HEK293 (cell line): ENCODE results near the gene SEC14L6.

Experiments used
- CTCF ChIA-PET: fragments of 350-600 bp; formaldehyde crosslinking; extraction: SDS; loops from one replicate; lab custom pipeline; 2021; ENCODE audit warnings: antibody characterized with exemption; lab: Yijun Ruan, JAX
- POLR2A ChIA-PET: fragments of 300-600 bp; formaldehyde crosslinking; extraction: SDS; loops from one replicate; lab custom pipeline; 2020; ENCODE audit warnings: antibody characterized with exemption, inconsistent platforms; lab: Yijun Ruan, JAX
- H3K27ac ChIP-seq: fragments of 200-500 bp; sonication (Bioruptor generic); 2 replicates; pipeline ENCODE4 v1.5.1; 2014; ENCODE audit warnings: low read depth, low read length, control low read depth, inconsistent platforms; ENCODE audit errors: extremely low read depth
- H3K36me3 ChIP-seq, 2 experiments: fragments of 200-500 bp in 1 of 2; sonication (Bioruptor generic) in 1 of 2; 1 replicate in 1 of 2; 2 replicates in 1 of 2; pipeline ENCODE4 v1.5.1; 2014 to 2017; ENCODE audit warnings: inconsistent platforms in 2 of 2, low read length in 2 of 2; ENCODE audit not compliant: control insufficient read depth in 2 of 2, insufficient read depth in 1 of 2
- H3K4me1 ChIP-seq: fragments of 200-500 bp; sonication (Bioruptor generic); 2 replicates; pipeline ENCODE4 v1.5.1; 2014; ENCODE audit warnings: mild to moderate bottlenecking, low read length, inconsistent platforms; ENCODE audit not compliant: control insufficient read depth, insufficient read depth
- H3K4me3 ChIP-seq: 2 replicates; pipeline ENCODE4 v1.5.1; 2011; ENCODE audit warnings: low read depth, mild to moderate bottlenecking, control low read depth, low read length, moderate library complexity
- H3K9me3 ChIP-seq: fragments of 200-500 bp; sonication (Bioruptor generic); 2 replicates; pipeline ENCODE4 v1.5.1; 2014; ENCODE audit warnings: low read depth, low read length, inconsistent platforms; ENCODE audit not compliant: control insufficient read depth, insufficient read depth
- GFI1B ChIP-seq: fragments of 450-650 bp; formaldehyde crosslinking; IDR thresholded peaks from 2 replicates; pipeline ENCODE4 v1.5.1; 2016; ENCODE audit warnings: missing biosample characterization, missing genetic modification characterization
- HOXC10 ChIP-seq: sonication (generic); formaldehyde crosslinking; IDR thresholded peaks from 2 replicates; pipeline ENCODE4 v1.8.1; 2023; ENCODE audit warnings: mild to moderate bottlenecking, missing genetic modification reagents
- MZF1 ChIP-seq: fragments of 450-650 bp; formaldehyde crosslinking; IDR thresholded peaks from 2 replicates; pipeline ENCODE4 v1.5.1; 2017; ENCODE audit warnings: missing biosample characterization, missing genetic modification characterization, borderline replicate concordance
- SCRT2 ChIP-seq: fragments of 450-650 bp; formaldehyde crosslinking; IDR thresholded peaks from 2 replicates; pipeline ENCODE4 v1.5.1; 2016; ENCODE audit warnings: missing biosample characterization, missing genetic modification characterization
- SP3 ChIP-seq: fragments of 450-650 bp; formaldehyde crosslinking; IDR thresholded peaks from 2 replicates; pipeline ENCODE4 v1.5.1; 2016; ENCODE audit warnings: missing biosample characterization, missing genetic modification characterization
- TCF7L2 ChIP-seq: IDR thresholded peaks from 2 replicates; pipeline ENCODE4 v1.6.1; 2011; ENCODE audit warnings: low read depth, mild to moderate bottlenecking, inconsistent platforms, low read length, moderate library complexity, borderline replicate concordance
- ZBTB6 ChIP-seq: fragments of 450-650 bp; formaldehyde crosslinking; IDR thresholded peaks from 2 replicates; pipeline ENCODE4 v1.5.1; 2017; ENCODE audit warnings: missing biosample characterization, missing genetic modification characterization
- ZNF10 ChIP-seq: fragments of 450-650 bp; formaldehyde crosslinking; IDR thresholded peaks from 2 replicates; pipeline ENCODE4 v1.5.1; 2017; ENCODE audit warnings: missing biosample characterization, missing genetic modification characterization
- ZNF140 ChIP-seq: fragments of 450-650 bp; formaldehyde crosslinking; IDR thresholded peaks from 2 replicates; pipeline ENCODE4 v1.5.1; 2016; ENCODE audit warnings: missing biosample characterization, missing genetic modification characterization
- ZNF19 ChIP-seq: fragments of 450-650 bp; formaldehyde crosslinking; IDR thresholded peaks from 2 replicates; pipeline ENCODE4; 2016; ENCODE audit warnings: missing biosample characterization, missing genetic modification characterization, low read depth
- ZNF2 ChIP-seq: fragments of 450-650 bp; formaldehyde crosslinking; IDR thresholded peaks from 2 replicates; pipeline ENCODE4 v1.5.1; 2016; ENCODE audit warnings: missing biosample characterization, missing genetic modification characterization
- ZNF324 ChIP-seq: fragments of 450-650 bp; formaldehyde crosslinking; IDR thresholded peaks from 2 replicates; pipeline ENCODE4 v1.5.1; 2016; ENCODE audit warnings: missing biosample characterization, missing genetic modification characterization
- ZNF341 ChIP-seq: fragments of 450-650 bp; formaldehyde crosslinking; IDR thresholded peaks from 2 replicates; pipeline ENCODE4; 2016; ENCODE audit warnings: low read depth, missing biosample characterization, missing genetic modification characterization
- ZNF473 ChIP-seq: fragments of 450-650 bp; formaldehyde crosslinking; IDR thresholded peaks from 2 replicates; pipeline ENCODE4 v1.5.1; 2017; ENCODE audit warnings: missing biosample characterization, missing genetic modification characterization
- ZNF514 ChIP-seq: fragments of 450-650 bp; formaldehyde crosslinking; IDR thresholded peaks from 2 replicates; pipeline ENCODE4 v1.5.1; 2016; ENCODE audit warnings: missing biosample characterization, missing genetic modification characterization
- ZNF624 ChIP-seq: fragments of 450-650 bp; formaldehyde crosslinking; IDR thresholded peaks from 2 replicates; pipeline ENCODE4 v1.5.1; 2017; ENCODE audit warnings: missing biosample characterization, missing genetic modification characterization
- ZNF639 ChIP-seq: fragments of 450-650 bp; formaldehyde crosslinking; IDR thresholded peaks from 2 replicates; pipeline ENCODE4 v1.5.1; 2016; ENCODE audit warnings: missing biosample characterization, missing genetic modification characterization
- ZNF747 ChIP-seq: fragments of 450-650 bp; formaldehyde crosslinking; IDR thresholded peaks from 2 replicates; pipeline ENCODE4 v1.5.1; 2016; ENCODE audit warnings: missing biosample characterization, missing genetic modification characterization
- ZNF830 ChIP-seq: fragments of 450-650 bp; IDR thresholded peaks from 2 replicates; pipeline ENCODE4 v1.5.0; 2018; ENCODE audit warnings: missing biosample characterization, missing genetic modification characterization, low read depth, mild to moderate bottlenecking, moderate library complexity
- ZSCAN4 ChIP-seq: fragments of 450-650 bp; formaldehyde crosslinking; IDR thresholded peaks from 2 replicates; pipeline ENCODE4 v1.5.1; 2017; ENCODE audit warnings: missing biosample characterization, missing genetic modification characterization

Gene SEC14L6

GRCh38 chr22:30547188-30547587 lies 647 bp upstream of the SEC14L6 start:
- H3K4me1 ChIP-seq, result no peaks in the 10 kb centered on the region
- ChIA-PET CTCF (interaction anchor here (0.6 kb wide), 1 partner anchor 62 kb away, joined by 3 read pairs; no protein-coding TSS in a partner anchor), POLR2A (no interaction called here)
- H3K36me3 ChIP-seq, result no peaks in the 10 kb centered on the region; a peak in 1 of 3 replicates
- no peak overlapping the region for H3K4me3 ChIP-seq
- TF ChIP-seq ZNF624 (tag by site-specific recombination) (no peak), SCRT2 (tag by site-specific recombination) (no peak), ZNF514 (no peak), ZBTB6 (no peak)
- H3K27ac ChIP-seq, result no peak overlapping the region
- no peaks in the 10 kb centered on the region for H3K9me3 ChIP-seq

GRCh38 chr22:30542811-30543188 lies 3.7 kb downstream of the SEC14L6 start:
- TF ChIP-seq ZNF10 (tag by site-specific recombination), result no peak
- no peak for TF ChIP-seq SP3 (tag by site-specific recombination)
- no peak for TF ChIP-seq ZNF473 (tag by site-specific recombination)
- no peak for TF ChIP-seq ZNF830 (tag by site-specific recombination)
- TF ChIP-seq ZNF324 (tag by site-specific recombination), result no peak
- TF ChIP-seq ZNF19, result no peak
- TF ChIP-seq ZNF140 (tag by site-specific recombination), result no peak
- no peak for TF ChIP-seq ZNF639 (tag by site-specific recombination)
- no peak for TF ChIP-seq ZNF2 (tag by site-specific recombination)
- TF ChIP-seq GFI1B (tag by site-specific recombination), result no peak
- TF ChIP-seq SCRT2 (tag by site-specific recombination), result no peak
- no peak for TF ChIP-seq ZNF341 (tag by site-specific recombination)
- no peak for TF ChIP-seq HOXC10 (CRISPR knock-in tag)
- TF ChIP-seq ZNF514, result no peak
- TF ChIP-seq ZSCAN4 (tag by site-specific recombination), result no peak
- no peak for TF ChIP-seq TCF7L2
- TF ChIP-seq MZF1 (tag by site-specific recombination), result no peak
- TF ChIP-seq ZNF747 (tag by site-specific recombination), result no peak
- ChIA-PET POLR2A (no interaction called here), CTCF (no interaction called here)
- no peaks in the 10 kb centered on the region for H3K9me3 ChIP-seq
- no peak overlapping the region for H3K4me3 ChIP-seq
- H3K36me3 ChIP-seq, result no peaks in the 10 kb centered on the region; a peak in 1 of 3 replicates
- H3K4me1 ChIP-seq, result no peaks in the 10 kb centered on the region
- no peak overlapping the region for H3K27ac ChIP-seq
